COLO668 (cell line): ENCODE measurements around the gene PCNX2.
A peak's percentile ranks its signal among the peaks of the same experiment; 100 is the strongest.

Source experiments
- DNase-seq: peaks from one replicate; lab custom pipeline; 2025; ENCODE audit not compliant: unreplicated experiment; lab: John Stamatoyannopoulos, UW

Gene PCNX2, protein sequence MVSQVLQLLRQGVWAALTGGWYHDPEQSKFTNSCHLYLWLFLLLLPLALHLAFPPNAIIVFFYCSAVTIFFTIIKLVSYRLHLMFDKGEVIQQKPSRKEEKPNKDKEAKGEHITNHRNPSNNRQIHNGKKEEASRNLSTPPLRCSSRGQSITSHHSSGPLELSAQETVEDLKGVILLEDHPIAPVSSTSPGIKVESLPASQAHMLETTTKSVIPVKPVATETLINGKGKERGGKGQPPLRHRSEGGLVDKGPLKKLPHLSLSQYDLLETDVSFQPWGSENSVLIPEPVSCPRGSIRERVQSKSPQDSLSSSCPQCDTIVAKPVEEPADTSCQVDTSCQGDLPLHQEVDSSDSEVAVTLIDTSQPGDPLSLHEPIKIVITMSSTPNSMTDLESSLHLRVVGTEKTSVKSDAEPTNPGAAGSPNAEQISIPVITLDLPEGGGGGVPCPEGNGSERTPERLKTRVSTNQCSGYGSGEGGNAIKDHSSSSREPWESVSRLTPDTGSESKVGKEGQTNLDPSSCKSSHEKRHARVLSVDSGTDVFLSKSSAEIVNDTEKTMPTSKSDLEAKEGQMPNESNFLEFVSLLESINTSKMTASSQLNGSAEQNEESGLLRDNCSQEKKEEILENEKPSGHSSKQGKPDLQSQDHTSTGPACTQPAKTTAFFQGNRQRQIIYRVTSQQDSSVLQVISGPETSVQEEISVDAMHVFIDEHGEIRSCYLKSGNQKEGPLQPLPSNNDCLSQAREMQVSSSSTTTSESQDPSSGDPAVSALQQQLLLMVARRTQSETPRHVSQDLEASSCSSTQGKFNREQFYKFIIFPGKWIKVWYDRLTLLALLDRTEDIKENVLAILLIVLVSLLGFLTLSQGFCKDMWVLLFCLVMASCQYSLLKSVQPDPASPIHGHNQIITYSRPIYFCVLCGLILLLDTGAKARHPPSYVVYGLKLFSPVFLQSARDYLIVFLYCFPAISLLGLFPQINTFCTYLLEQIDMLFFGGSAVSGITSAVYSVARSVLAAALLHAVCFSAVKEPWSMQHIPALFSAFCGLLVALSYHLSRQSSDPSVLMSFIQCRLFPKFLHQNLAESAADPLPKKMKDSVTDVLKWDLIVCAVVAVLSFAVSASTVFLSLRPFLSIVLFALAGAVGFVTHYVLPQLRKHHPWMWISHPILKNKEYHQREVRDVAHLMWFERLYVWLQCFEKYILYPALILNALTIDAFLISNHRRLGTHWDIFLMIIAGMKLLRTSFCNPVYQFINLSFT (N-terminal part only)

DNA sequence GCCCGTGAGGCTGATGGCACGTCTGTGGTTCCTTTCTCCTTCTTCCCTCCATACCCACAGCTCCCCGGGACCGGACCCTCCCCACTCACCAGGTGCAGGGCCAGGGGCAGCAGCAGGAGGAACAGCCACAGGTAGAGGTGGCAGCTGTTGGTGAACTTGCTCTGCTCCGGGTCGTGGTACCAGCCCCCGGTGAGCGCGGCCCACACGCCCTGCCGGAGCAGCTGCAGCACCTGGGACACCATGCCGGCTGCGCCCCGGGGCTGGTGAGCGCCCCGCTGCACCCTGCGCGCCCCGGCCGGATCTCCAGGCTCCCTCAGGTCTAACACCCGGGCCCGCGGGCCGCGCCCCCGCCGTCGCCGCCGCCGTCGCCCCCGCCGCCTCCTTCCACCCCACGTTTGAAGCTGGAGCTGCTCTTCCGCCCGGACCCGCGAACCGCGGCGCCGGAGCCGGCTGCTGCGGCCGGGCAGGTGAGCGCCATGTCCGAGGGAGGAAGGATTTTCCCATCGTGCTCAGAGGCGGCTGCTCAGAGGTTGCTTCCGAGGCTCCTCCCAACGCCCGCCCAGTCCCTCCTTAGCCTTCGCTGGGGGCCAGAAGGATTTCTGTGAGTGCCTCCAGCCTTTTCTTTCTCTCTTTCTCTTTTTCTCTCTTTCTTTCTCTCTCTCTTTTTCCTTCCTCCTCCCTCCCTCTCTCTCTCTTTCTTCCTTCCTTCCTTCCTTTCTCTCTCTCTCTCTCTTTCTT lies at the start of gene PCNX2:
Gene PCNX2, minus strand, starts transcription at position 489 of the 738 bp plus-strand sequence. Its CDS starts 247 bp downstream, at position 242.
- peak; percentile 87 for DNase-seq

DNA sequence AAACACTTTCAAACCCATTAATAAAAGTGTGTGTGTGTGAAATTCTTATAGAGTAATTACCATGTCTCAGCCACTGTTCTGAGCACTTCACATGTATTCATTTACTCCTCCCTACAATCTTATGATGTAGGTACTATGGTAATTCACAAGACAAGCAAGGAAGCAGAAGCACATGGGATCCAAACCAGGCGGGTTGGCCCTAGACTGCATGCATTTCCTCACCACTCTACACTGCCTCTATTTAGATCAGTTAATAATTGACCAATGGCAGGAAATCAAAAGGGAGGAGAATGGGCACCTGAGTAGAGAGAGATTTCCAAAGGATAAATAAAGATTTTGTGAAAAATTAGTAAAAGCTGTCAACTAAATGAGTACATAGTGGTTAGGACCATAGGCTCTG lies 47.7 kb upstream of the PCNX2 start:
- DNase-seq = peak; percentile 28

DNA sequence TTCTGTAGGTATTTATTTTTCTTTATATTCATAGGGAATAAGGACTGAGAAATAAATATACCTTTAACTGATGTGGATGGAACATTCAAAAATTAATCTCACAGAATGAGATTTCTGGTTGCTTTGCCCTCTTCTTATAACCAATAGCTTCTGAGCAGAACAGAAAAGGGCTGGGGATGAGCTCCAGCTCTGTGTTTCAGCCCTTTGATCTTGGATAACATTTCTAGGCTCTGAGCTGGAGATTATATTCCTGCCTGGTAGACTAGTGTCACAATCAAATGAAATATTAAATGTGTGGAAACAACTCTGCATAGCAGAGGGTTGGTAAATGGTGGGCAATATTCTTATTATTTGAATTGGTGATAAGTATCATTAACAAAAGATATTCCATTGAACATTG lies 46.6 kb upstream of the PCNX2 start:
- no peak for DNase-seq

DNA sequence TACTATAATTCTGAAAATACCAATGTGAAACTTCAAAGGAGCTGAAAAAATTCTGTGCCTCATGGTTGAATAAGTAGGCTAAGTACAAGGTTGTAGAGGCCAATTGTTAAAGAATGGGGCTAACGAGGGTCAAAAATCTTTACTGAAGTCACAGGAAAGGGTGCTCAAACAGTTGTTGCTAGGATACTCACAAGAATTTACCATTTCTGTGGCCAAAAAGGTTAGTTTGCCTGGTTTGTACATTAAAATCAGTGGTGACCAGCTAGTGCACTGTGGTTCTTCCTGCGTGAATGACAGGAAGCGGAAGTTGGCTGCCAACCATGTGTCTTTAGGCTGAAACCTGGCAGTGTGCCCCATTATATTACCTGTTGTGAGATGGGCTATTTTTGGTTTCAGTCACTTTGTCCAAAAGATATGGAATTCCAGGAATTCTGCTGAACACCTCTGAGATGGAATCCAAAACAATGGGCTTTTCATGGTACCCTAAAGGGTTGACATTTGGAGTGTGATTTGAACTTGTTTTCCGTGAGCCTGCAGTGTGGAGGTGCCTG lies 45.5 kb upstream of the PCNX2 start:
- no peak for DNase-seq

DNA sequence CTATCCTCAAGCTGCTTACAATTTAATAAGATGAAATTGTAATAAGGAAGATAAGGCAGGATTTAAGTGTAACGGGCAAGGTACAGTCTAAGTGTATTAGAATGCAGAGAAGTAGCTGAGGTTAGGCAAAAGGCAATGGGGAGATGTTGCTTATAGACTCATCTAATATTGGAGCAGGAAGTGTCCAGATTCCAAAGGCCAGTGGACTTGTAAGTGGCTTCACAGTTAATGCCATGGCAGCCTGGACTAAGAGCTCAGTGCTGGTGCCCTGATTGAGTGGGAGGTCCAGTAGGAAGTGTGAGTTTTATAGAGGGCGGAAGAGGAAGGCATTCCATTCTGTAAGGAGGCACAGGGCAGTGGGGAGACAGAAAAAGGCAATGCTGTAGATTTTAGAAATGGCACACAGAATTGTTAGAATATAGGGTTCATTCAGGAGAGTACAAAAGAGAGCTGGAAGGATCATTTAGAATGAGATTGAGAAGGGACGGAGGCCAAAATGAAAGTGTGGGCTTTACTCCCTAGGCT lies 44.6 kb upstream of the PCNX2 start:
- DNase-seq = no peak

DNA sequence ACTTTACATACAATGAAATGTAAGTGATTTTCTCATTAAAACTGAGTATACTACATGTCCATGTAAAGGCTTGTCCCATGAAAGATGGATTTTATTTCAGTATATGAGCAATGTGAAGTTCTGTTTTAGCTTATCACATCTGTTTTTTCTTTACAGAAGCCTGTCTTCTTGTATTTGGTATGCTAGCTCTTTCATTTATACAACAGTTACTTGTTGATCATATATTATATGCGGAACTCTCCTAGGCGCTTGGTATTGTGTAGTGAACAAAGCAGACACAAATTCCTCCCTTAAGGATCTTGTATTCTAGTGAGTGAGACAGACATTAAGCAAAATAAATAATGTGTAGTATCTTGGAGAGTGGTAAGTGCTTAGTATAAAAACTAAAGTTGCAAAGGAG lies 42.6 kb upstream of the PCNX2 start:
- DNase-seq = no peak

DNA sequence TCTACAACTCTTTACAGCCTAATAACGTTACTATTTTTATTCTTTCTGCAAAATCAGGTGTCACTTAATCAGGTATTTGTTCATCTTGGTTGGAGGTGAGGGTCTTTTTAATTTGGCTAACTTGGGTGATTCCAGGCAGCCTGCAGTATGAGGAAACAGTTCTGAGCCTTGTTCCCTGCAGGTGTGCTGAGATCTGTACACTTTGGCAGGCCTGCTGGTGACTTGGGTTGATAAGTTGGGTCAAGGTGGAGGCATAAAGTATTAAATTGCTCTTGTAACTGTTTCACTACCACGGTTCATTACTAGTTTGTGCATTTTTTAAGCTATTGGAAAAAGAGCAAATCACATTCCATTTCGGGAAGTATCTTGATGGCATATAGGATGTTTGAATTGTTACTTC lies 42.0 kb upstream of the PCNX2 start:
- no peak for DNase-seq

DNA sequence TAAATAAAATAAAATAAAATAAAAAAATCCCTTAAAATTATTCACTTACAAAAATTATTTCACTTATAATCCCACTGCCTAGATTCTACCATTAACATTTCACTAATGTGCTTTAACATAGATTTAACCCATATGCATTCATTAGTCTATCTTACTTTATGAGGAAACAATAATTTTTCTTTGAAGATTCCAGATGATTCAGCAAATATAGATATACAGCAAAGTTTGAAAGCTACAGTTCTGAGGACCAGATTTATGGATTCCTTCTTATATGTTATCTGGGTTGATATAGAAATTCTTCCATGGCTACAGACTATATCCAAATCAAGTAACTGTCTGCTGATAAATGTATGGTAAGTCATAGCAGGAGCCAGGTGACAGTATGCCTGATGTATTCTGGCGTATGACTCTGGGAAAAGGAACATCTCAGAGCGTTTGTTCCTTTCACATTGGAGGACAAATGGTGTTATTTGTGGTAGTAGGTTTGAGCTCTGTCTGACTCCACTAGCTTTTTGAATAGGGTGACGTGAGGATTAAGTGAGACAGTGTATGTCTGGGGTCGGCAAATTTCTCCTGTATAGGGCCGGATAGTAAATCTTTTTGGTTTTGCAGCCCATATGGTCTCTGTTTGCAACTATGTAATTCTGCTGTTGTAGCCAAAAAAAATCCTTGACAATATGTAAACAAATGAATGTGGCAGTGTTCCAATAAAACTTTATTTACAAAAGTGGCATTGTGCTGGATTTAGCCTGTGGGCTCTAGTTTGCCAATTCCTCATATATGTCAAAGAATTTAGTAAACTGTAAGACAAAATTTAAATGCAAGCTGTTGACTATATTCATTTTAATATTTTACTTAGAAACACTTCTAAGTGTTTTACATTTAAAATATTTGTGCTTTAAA lies 41.3 kb upstream of the PCNX2 start:
- no peak for DNase-seq

DNA sequence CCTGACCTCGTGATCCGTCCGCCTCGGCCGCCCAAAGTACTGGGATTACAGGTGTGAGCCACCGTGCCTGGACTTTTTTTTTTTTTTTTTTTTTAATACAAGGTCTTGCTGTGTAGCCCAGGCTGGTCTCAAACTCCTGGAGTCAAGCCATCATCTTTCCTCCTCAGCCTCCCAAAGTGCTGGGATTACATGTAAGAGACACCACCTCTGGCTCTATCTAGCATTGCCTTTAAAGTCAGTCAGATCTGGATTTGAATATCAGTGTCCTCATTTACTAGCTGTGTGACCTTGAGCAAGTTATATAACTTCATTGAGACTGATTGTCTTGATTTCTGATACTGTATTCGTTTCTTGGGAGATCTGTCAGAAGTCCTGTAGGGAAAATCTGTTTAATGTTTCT lies 38.6 kb upstream of the PCNX2 start:
- no peak for DNase-seq

DNA sequence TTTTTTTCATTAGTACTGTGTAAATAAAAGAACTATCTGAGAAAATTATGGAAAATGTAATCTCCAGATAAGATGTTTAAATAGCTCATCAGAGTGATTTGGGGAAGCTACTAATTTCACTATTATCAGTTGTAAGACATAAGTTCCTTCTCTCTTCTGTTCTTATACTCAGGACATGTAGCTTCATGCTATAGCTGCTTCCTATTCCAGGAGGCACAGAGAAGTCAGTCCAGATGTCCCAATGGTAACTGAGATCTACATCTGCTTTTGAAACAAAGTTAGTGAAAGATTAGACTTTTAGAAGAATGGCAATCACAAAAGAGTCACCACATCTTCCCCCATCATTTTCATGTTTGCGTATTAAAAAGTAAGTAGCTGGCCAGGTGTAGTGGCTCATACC lies 37.6 kb upstream of the PCNX2 start:
- DNase-seq = no peak

DNA sequence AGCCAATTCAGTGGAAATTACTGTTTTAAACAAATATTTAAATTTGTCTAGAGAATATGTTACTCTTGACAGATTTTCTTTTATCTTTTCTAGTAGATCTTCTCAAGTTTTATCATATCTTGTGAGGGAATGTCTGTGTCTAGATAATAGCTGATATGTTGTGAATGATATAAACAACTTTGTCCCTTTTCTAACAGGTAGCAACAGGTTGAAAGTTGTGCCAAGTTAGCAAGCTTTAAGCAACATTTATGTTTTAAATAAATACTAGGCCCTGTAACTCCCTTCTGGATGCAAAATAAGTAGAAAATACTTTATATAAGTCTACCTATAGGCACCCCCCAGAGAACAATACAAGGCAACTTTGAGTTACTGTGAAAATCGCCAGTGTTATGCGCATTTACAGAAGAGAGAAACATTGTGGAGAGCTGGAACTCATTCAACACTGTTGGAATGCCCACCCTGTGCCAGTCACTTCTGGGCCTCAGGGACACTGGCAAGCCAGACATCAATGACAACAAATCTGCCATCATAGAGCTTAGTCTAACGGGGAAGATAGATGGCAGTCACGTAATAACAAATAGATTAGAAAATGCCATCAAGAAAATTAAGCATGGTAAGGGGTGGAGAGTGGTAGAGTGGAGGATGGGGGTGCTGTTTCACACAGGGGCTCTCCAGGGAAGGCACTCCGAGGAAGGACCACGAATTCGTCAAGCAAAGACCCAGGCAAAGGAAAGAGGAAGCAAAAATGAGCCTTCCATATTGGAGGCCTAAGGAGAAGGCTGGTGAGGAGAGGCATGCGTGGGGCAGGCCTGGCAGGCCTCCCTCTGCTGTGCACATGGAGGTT lies 36.4 kb upstream of the PCNX2 start:
- no peak for DNase-seq

DNA sequence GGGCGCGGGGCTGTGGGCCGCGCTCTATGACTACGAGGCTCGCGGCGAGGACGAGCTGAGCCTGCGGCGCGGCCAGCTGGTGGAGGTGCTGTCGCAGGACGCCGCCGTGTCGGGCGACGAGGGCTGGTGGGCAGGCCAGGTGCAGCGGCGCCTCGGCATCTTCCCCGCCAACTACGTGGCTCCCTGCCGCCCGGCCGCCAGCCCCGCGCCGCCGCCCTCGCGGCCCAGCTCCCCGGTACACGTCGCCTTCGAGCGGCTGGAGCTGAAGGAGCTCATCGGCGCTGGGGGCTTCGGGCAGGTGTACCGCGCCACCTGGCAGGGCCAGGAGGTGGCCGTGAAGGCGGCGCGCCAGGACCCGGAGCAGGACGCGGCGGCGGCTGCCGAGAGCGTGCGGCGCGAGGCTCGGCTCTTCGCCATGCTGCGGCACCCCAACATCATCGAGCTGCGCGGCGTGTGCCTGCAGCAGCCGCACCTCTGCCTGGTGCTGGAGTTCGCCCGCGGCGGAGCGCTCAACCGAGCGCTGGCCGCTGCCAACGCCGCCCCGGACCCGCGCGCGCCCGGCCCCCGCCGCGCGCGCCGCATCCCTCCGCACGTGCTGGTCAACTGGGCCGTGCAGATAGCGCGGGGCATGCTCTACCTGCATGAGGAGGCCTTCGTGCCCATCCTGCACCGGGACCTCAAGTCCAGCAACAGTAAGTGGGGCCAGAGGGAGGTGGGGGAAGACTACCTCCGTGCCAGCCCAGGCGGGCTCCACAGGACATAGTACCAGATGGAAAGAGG lies 32.8 kb upstream of the PCNX2 start:
- peak; percentile 84 for DNase-seq

DNA sequence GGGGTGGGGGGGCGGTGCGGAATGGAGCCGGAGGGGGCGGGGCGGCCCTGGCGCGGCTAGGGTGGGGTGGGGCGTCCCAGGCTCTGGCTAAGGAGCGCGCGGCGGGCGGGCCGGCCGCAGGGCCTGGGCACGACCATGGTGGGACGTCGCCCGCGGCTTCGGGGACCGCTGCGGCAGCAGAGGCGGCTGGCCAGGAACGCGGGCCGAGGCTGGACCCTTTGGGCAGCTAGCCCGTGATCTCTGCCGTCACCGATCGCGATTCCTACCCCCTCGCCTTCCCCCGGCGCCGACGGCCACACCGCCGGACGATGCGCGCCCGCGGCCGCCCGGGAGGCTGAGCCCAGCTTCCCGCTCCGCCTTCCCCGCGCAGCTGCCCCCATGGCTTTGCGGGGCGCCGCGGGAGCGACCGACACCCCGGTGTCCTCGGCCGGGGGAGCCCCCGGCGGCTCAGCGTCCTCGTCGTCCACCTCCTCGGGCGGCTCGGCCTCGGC lies 32.2 kb upstream of the PCNX2 start, which contains the start of gene MAP3K21:
Gene MAP3K21, plus strand, starts transcription at position 74 of the 491 bp plus-strand sequence. Its CDS starts 305 bp downstream, at position 379.
- DNase-seq = no peak

DNA sequence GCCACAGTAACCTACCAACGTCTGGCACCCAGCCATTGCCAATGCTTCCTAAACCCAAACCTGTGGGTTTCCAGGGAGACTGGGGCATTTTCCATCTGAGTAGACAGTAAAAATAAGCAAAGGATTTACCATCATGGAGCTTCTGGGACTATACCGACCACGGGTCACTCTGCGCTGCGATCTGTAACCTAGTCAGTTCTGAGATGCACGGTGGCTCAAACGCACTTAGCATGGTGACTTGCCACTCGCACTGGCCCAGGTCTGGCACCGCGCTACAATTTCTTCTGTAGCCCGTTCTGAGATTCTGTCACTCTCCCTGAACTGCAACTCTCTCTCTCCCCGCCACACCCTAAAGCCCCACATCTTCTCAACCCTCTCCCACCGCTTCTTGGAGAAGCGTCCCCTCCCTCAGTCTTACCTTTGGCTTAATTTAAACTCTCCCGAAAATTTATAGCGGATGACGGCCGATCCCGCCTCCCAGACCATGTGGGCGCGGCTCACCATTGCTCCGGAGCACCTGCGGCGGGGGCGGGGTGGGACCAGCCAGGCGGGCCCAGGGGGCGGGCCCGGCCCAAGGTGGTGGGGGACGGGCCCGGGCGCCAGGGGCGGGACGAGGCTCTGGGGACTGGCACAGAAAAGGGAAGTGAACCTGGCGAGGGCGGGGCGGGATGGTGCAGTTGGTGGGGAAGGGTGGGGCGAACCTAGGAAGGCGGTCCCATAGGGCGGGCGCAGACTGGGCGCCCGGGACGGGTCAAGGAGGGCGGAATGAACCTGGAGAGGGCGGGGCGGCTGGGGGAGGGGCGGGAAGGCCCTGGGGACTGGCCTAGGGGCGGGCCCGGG lies 31.5 kb upstream of the PCNX2 start:
- peak; percentile 99 for DNase-seq

DNA sequence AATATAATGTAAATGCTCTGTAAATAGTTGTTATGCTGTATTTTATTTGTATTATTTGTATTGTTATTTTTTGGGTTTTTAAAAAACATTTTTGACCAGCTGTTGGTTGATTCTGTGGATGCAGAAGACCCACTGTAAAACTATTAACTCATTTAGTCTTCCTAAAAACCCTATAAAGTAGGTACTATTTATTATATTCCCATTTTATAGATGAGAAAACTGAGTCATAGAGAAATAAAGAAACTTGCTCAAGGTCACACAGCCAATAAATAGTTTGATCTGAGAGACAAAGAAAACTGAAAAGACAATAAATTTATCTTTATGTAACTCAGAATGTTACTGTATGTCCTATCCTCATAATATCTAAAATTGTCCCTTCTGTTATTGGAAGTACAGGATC lies 30.8 kb upstream of the PCNX2 start:
- no peak for DNase-seq

DNA sequence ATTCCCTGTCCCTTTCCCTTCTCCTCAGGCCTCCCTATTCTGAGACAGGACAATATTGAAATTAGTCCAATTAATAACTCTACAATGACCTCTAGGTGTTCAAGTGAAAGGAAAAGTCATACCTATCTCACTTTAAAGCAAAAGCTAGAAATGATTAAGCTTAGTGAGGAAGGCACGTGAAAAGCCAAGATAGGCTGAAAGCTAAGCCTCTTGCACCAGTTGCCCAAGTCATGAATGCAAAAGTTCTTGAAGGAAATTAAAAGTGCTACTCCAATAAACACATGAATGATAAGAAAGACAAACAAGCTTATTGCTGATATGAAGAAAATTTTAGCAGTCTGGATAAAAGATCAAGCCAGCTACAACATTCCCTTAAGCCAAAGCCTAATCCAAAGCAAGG lies 28.2 kb upstream of the PCNX2 start:
- no peak for DNase-seq
